Adrenal gland (tissue), 5 donors: ENCODE data around the gene PRKCQ.

Source experiments
- CTCF ChIP-seq, 6 experiments: fragments of 450-650 bp in 4 of 6; fragments of 200-600 bp in 2 of 6; sonication (generic) in 1 of 6; IDR thresholded peaks; 1 replicate in 5 of 6; 2 replicates in 1 of 6; pipeline versions ENCODE4 v1.5.1 to v1.8.0; 2016 to 2021; ENCODE audit warnings: antibody characterized with exemption in 6 of 6, mild to moderate bottlenecking in 2 of 6, moderate library complexity in 1 of 6
- POLR2A ChIP-seq, 2 donors: fragments of 450-650 bp; IDR thresholded peaks; one replicate each; pipeline ENCODE4 v1.6.1; 2017; ENCODE audit warnings: antibody characterized with exemption in 2 of 2, mild to moderate bottlenecking in 2 of 2, moderate library complexity in 1 of 2
- donor health status: DM: no; HTN: no; CAD: no.

DNA sequence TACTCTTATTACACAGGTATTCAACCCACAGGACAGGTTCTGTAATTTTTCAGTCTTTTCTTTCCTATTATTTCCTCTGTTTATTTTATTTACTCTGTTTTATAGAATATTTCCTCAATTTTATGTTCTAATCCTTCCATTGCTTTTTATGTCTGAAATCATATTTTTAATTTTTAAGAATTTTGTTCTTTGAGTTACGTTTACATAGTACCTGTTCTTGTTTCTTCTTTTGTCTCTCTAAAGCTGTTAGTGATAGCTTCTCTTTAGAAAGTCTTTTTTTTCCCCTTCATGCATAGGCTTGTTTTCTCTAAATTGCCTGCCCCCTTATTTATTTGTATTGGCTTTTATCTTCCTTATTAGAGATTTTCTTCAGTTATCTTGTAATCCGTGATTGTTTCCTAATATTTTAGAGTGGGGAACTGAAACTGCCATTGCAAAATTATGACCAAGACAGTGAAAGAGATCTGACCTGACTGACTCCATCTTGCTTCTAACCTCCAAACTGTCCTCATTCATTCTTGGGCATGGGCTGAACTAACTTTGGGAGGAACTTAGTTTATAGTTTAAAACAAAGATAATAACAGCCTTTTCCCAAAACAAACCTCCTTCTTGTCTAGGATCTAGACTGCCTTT lies 189.7 kb downstream of the PRKCQ start:
- TF ChIP-seq CTCF (IDR thresholded peaks at IDR 0.05), result no peak
- no peak for TF ChIP-seq POLR2A (IDR thresholded peaks at IDR 0.05)
